ENCODE measurements around the gene MYO5A. TPM values are rescaled to one million over a fixed set of nuclear protein-coding genes. Genes with fewer than 3 reads are reported as not detected.

Gene MYO5A
- total and polyA plus RNA-seq, 10 of the 15 experiments (the other 5 are each of a cell fraction or from before 2014, with no cell fraction given) = 4.2 to 42.9 (median 31.1) TPM

DNA sequence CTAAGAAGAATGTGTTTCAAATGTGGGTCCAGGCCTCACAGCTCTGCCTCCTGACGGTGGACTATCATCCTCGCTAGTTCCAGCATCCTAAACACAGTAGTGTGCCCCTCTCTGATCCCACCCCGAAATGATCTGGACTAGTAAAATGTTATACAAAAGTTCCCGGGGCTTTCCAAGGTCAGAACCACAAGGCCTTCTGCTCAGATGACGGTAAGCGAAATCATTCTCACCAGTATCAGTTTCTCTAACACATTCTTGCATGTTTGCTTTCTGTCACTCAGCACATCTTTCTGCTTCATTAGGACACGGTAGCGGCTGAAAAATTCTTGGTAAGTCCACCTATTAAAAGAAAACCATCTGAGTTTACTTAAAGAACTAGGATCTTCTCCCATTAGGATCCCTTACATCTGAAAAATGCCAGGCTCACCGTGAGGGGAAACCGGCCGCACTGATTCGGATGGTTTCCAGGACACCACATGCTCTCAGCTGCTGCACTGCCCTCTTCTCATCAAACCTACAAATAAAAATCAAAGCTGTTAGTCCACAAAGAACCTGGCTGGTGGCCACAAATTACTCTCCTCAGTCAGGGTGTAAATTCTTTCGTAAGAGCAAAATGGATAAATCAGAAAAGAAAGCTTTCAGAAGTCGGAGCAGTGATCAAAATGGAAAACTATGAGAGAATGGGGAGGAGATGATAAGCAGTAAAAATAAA is 149.1 kb downstream of the MYO5A start (continued):
- TF ChIP-seq RELA (IDR thresholded peaks at IDR 0.05; ENCODE audit: borderline replicate concordance, partially characterized antibody) (peak; percentile 93), NR2C2 (IDR thresholded peaks at IDR 0.05; ENCODE audit: borderline replicate concordance, control insufficient read depth, insufficient read length, low read depth) (no peak), CEBPB (IDR thresholded peaks at IDR 0.05; ENCODE audit: borderline replicate concordance in 1 of 2, low read depth in 2 of 2, low read length in 2 of 2) (0 out of 4 replicates have a peak, but pooled peaks of 1 of the 2 experiments have one; percentile 62), STAT3 (IDR thresholded peaks at IDR 0.05; ENCODE audit: low read depth, low read length) (no peak), RUNX3 (IDR thresholded peaks at IDR 0.05; ENCODE audit: low read length) (peak; percentile 87), POLR2AphosphoS5 (IDR thresholded peaks at IDR 0.05; ENCODE audit: low read length) (peak; percentile 80), HDGF (IDR thresholded peaks at IDR 0.05) (no peak), MEF2A (IDR thresholded peaks at IDR 0.05; ENCODE audit: insufficient read depth, low read depth, low read length) (no peak), ASH2L (IDR thresholded peaks at IDR 0.05; ENCODE audit: borderline replicate concordance, low read depth) (peak; percentile 60; the same call in 1 of the 2 replicates), MTA3 (IDR thresholded peaks at IDR 0.05; ENCODE audit: borderline replicate concordance, low read length) (peak; percentile 80; the same call in 1 of the 2 replicates), KLF5 (IDR thresholded peaks at IDR 0.05; ENCODE audit: partially characterized antibody) (peak; percentile 6), NFIC (IDR thresholded peaks at IDR 0.05; ENCODE audit: low read depth, low read length) (peak; percentile 89), EED (IDR thresholded peaks at IDR 0.05; ENCODE audit: low read depth) (peak; percentile 61), CREB1 (IDR thresholded peaks at IDR 0.05; ENCODE audit: low read depth) (peak; percentile 71)
- TF ChIP-seq, protein P1, sequence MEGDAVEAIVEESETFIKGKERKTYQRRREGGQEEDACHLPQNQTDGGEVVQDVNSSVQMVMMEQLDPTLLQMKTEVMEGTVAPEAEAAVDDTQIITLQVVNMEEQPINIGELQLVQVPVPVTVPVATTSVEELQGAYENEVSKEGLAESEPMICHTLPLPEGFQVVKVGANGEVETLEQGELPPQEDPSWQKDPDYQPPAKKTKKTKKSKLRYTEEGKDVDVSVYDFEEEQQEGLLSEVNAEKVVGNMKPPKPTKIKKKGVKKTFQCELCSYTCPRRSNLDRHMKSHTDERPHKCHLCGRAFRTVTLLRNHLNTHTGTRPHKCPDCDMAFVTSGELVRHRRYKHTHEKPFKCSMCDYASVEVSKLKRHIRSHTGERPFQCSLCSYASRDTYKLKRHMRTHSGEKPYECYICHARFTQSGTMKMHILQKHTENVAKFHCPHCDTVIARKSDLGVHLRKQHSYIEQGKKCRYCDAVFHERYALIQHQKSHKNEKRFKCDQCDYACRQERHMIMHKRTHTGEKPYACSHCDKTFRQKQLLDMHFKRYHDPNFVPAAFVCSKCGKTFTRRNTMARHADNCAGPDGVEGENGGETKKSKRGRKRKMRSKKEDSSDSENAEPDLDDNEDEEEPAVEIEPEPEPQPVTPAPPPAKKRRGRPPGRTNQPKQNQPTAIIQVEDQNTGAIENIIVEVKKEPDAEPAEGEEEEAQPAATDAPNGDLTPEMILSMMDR (IDR thresholded peaks at IDR 0.05 in 2 of 3, conservative IDR thresholded peaks at IDR 0.05 in 1 of 3; ENCODE audit: control insufficient read depth in 2 of 3, extremely low read depth in 1 of 3, insufficient read depth in 1 of 3, low read depth in 3 of 3, low read length in 3 of 3) = 0 out of 6 replicates have a peak, but pooled peaks of 1 of the 3 experiments have one; percentile 6
- TF ChIP-seq, protein P2, sequence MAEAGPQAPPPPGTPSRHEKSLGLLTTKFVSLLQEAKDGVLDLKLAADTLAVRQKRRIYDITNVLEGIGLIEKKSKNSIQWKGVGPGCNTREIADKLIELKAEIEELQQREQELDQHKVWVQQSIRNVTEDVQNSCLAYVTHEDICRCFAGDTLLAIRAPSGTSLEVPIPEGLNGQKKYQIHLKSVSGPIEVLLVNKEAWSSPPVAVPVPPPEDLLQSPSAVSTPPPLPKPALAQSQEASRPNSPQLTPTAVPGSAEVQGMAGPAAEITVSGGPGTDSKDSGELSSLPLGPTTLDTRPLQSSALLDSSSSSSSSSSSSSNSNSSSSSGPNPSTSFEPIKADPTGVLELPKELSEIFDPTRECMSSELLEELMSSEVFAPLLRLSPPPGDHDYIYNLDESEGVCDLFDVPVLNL (IDR thresholded peaks at IDR 0.05; ENCODE audit: low read depth, low read length) = no peak
- TF ChIP-seq, protein P3, sequence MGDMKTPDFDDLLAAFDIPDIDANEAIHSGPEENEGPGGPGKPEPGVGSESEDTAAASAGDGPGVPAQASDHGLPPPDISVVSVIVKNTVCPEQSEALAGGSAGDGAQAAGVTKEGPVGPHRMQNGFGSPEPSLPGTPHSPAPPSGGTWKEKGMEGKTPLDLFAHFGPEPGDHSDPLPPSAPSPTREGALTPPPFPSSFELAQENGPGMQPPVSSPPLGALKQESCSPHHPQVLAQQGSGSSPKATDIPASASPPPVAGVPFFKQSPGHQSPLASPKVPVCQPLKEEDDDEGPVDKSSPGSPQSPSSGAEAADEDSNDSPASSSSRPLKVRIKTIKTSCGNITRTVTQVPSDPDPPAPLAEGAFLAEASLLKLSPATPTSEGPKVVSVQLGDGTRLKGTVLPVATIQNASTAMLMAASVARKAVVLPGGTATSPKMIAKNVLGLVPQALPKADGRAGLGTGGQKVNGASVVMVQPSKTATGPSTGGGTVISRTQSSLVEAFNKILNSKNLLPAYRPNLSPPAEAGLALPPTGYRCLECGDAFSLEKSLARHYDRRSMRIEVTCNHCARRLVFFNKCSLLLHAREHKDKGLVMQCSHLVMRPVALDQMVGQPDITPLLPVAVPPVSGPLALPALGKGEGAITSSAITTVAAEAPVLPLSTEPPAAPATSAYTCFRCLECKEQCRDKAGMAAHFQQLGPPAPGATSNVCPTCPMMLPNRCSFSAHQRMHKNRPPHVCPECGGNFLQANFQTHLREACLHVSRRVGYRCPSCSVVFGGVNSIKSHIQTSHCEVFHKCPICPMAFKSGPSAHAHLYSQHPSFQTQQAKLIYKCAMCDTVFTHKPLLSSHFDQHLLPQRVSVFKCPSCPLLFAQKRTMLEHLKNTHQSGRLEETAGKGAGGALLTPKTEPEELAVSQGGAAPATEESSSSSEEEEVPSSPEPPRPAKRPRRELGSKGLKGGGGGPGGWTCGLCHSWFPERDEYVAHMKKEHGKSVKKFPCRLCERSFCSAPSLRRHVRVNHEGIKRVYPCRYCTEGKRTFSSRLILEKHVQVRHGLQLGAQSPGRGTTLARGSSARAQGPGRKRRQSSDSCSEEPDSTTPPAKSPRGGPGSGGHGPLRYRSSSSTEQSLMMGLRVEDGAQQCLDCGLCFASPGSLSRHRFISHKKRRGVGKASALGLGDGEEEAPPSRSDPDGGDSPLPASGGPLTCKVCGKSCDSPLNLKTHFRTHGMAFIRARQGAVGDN (IDR thresholded peaks at IDR 0.05) = no peak
